Kidney (tissue), 14 donors: ENCODE results near the gene PELI3. TPM values are rescaled to one million over a fixed set of nuclear protein-coding genes. Genes with fewer than 3 reads are reported as not detected.

Experiments used
- DNase-seq, 5 donors: peaks; one replicate each; pipeline ENCODE4 v3.0.0-alpha.2; 2013 to 2020
- FAIRE-seq: peaks from 2 replicates; lab custom pipeline; 2012; peaks lifted over from hg19 to GRCh38; lab: Jason Lieb, UNC
- H3K27ac ChIP-seq, 2 donors: one replicate each; pipeline ENCODE4 v1.7.0; 2013; ENCODE audit warnings: low read depth in 2 of 2, low read length in 2 of 2, inconsistent platforms in 1 of 2
- H3K27me3 ChIP-seq: one replicate; pipeline ENCODE4 v1.7.1; 2013; ENCODE audit warnings: low read length, inconsistent platforms; ENCODE audit not compliant: control insufficient read depth, insufficient read depth
- H3K36me3 ChIP-seq, 3 donors: one replicate each; pipeline versions ENCODE4 v1.7.0 to v1.7.1; 2013; ENCODE audit warnings: low read length in 3 of 3, control low read depth in 1 of 3, inconsistent platforms in 1 of 3; ENCODE audit not compliant: insufficient read depth in 3 of 3, control insufficient read depth in 2 of 3
- H3K4me1 ChIP-seq, 3 donors: one replicate each; pipeline versions ENCODE4 v1.7.0 to v1.7.1; 2013; ENCODE audit warnings: low read length in 3 of 3, inconsistent platforms in 1 of 3, low read depth in 1 of 3; ENCODE audit not compliant: control insufficient read depth in 2 of 3, insufficient read depth in 2 of 3
- H3K4me3 ChIP-seq, 3 donors: one replicate each; pipeline versions ENCODE4 v1.7.0 to v1.8.1; 2013; ENCODE audit warnings: low read length in 3 of 3, control low read depth in 1 of 3, inconsistent platforms in 1 of 3
- H3K9ac ChIP-seq, 3 donors: one replicate each; pipeline versions ENCODE4 v1.7.0 to v1.7.1; 2013; ENCODE audit warnings: low read length in 3 of 3, control low read depth in 1 of 3, inconsistent platforms in 1 of 3
- H3K9me3 ChIP-seq, 3 donors: one replicate each; pipeline versions ENCODE4 v1.7.0 to v1.7.1; 2013; ENCODE audit warnings: low read length in 3 of 3, control low read depth in 1 of 3, inconsistent platforms in 1 of 3; ENCODE audit not compliant: control insufficient read depth in 2 of 3, insufficient read depth in 1 of 3
- CTCF ChIP-seq: IDR thresholded peaks from 3 replicates; pipeline ENCODE4 v1.5.1; 2012; ENCODE audit warnings: mild to moderate bottlenecking, moderate library complexity, borderline replicate concordance; ENCODE audit not compliant: insufficient read depth; ENCODE audit errors: extremely low read depth
- intact Hi-C: fragments of 100-400 bp; cut with DNase I; formaldehyde crosslinking; loops from one replicate; pipeline ENCODE4 v1.11.1; 2022
- polyA plus RNA-seq: library from polyadenylated mRNA; stranded (reverse); fragments of 350-450 nt; fragmentation: Illumina TruSeq; extraction: RNeasy Lipid Tissue Mini Kit (QIAGEN cat#74804); gene quantifications from one replicate; pipeline ENCODE4 v1.2.3, GENCODE V29; 2014; ENCODE audit warnings: low read depth, low replicate concordance; ENCODE audit not compliant: insufficient read depth
- total RNA-seq: library from RNA; stranded (reverse); fragmentation: NEBNext Ultra II Directional; extraction: Animal tissue kit (Norgen Biotek cat#: 25700); gene quantifications from one replicate; pipeline ENCODE4 v1.2.1, GENCODE V29; 2021
- donor health status: control.
- donor health status: control.
- donor health status: control.
- donor health status: control.
- donor health status: control.
- donor health status: DM: yes; HTN: yes; CAD: no.
- donor health status: Normal renal cell carcinoma (clear cell type).

PELI3 gene
- total and polyA plus RNA-seq, 2 donors from 2014 or later, result 8.1 to 9.1 TPM

- H3K4me3 ChIP-seq, result no peak overlapping the region
- H3K9ac ChIP-seq, result no peak overlapping the region
- TF ChIP-seq CTCF, result no peak
- H3K9me3 ChIP-seq, result no peaks in the 10 kb centered on the region
- peaks cover 0 to 6% (median 5%) of the 10 kb centered on the region in 3 donors for H3K36me3 ChIP-seq
- intact Hi-C loops, result no loop called here
- no peaks in the 10 kb centered on the region for H3K27me3 ChIP-seq
- peaks cover 0 to 8% (median 6%) of the 10 kb centered on the region in 3 donors for H3K4me1 ChIP-seq
- H3K27ac ChIP-seq, result no peak overlapping the region
- DNase-seq (peak in 1 of 5 donors; percentile 70), FAIRE-seq (no peak)
Measured at GRCh38 chr11:66471142-66471541, 4.4 kb downstream of the PELI3 start.

- H3K9ac ChIP-seq, result no peak overlapping the region
- no peaks in the 10 kb centered on the region for H3K9me3 ChIP-seq
- no peak overlapping the region for H3K4me3 ChIP-seq
- no peaks in the 10 kb centered on the region for H3K27me3 ChIP-seq
- intact Hi-C loops, result no loop called here
- peak in 1 of 5 donors; percentile 39 for DNase-seq
- TF ChIP-seq CTCF, result no peak
- H3K36me3 ChIP-seq, result peaks cover 0 to 6% (median 5%) of the 10 kb centered on the region in 3 donors
- H3K4me1 ChIP-seq, result peaks cover 0 to 8% (median 6%) of the 10 kb centered on the region in 3 donors
- no peak overlapping the region for H3K27ac ChIP-seq
- FAIRE-seq, result no peak
Measured at GRCh38 chr11:66472054-66472453, 5.3 kb downstream of the PELI3 start.

- DNase-seq (peak in 1 of 5 donors; percentile 62), FAIRE-seq (no peak)
- intact Hi-C loops, result no loop called here
Measured at GRCh38 chr11:66473167-66473566, 6.5 kb downstream of the PELI3 start.

More at GRCh38 chr11:66473167-66473566, 6.5 kb downstream of the PELI3 start:
- no peaks in the 10 kb centered on the region for H3K4me1 ChIP-seq
- H3K27me3 ChIP-seq, result no peaks in the 10 kb centered on the region
- no peak overlapping the region for H3K9ac ChIP-seq
- H3K27ac ChIP-seq, result no peak overlapping the region
- H3K4me3 ChIP-seq, result no peak overlapping the region
- H3K9me3 ChIP-seq, result no peaks in the 10 kb centered on the region
- no peak for TF ChIP-seq CTCF
- H3K36me3 ChIP-seq, result peaks cover 0 to 6% (median 5%) of the 10 kb centered on the region in 3 donors
